WI38 (cell line): ENCODE data around the gene VIPR2.

ENCODE experiments used
- H3K4me3 ChIP-seq: 2 replicates; pipeline ENCODE4 v1.5.1; 2011; ENCODE audit warnings: low read depth, mild to moderate bottlenecking, control low read depth, low read length
- CTCF ChIP-seq: IDR thresholded peaks from 2 replicates; pipeline ENCODE4 v1.5.1; 2012; ENCODE audit warnings: low read depth, mild to moderate bottlenecking, control low read depth, low read length

The VIPR2 gene

GRCh38 chr7:159093351-159093971 lies 51.2 kb downstream of the VIPR2 start:
- no peak for TF ChIP-seq CTCF
- no peak overlapping the region for H3K4me3 ChIP-seq

GRCh38 chr7:159092701-159093121 lies 52.0 kb downstream of the VIPR2 start:
- no peak for TF ChIP-seq CTCF

GRCh38 chr7:159091480-159092475 lies 52.9 kb downstream of the VIPR2 start:
- no peak overlapping the region for H3K4me3 ChIP-seq
- TF ChIP-seq CTCF, result no peak

More at GRCh38 chr7:159092701-159093121, 52.0 kb downstream of the VIPR2 start:
- H3K4me3 ChIP-seq, result no peak overlapping the region

GRCh38 chr7:159091041-159091440 lies 53.6 kb downstream of the VIPR2 start:
- no peak overlapping the region for H3K4me3 ChIP-seq
- TF ChIP-seq CTCF, result no peak

- no peak overlapping the region for H3K4me3 ChIP-seq
- no peak for TF ChIP-seq CTCF
Observed at GRCh38 chr7:159088016-159088865, 56.4 kb downstream of the VIPR2 start.

- no peak for TF ChIP-seq CTCF
- H3K4me3 ChIP-seq, result no peak overlapping the region
Observed at GRCh38 chr7:159086301-159086925, 58.3 kb downstream of the VIPR2 start.
